ENCODE results near the gene FBXO42.
"Not testable (repeated sequence)": the region's sequence is repeated elsewhere in the genome, so short reads cannot be mapped to it uniquely, and the experiment has no call there.

FBXO42 gene

GRCh38 chr1:16371725-16372124 lies 19.4 kb upstream of the FBXO42 start:
- peak; percentile 81 for DNase-seq

GRCh38 chr1:16369821-16370220 lies 17.5 kb upstream of the FBXO42 start:
- no peak for DNase-seq

- no peak for DNase-seq
These were observed 15.9 kb upstream of the FBXO42 start for GRCh38 chr1:16367968-16368890.

- peak; percentile 93 for DNase-seq
These were observed 15.1 kb upstream of the FBXO42 start for GRCh38 chr1:16367258-16367967.

GRCh38 chr1:16366722-16367257 lies 14.5 kb upstream of the FBXO42 start, which contains the start of gene SZRD1:
SZRD1 (plus strand) TSS chr1:16367242; CDS start chr1:16367258, 16 bp downstream.
- peak; percentile 99 for DNase-seq

GRCh38 chr1:16365146-16365498 lies 12.8 kb upstream of the FBXO42 start:
- not testable (repeated sequence) for DNase-seq

GRCh38 chr1:16356867-16357266 lies 4.6 kb upstream of the FBXO42 start:
- no peak for DNase-seq

- DNase-seq: no peak
These were observed 2.3 kb upstream of the FBXO42 start for GRCh38 chr1:16354619-16355018.

GRCh38 chr1:16352842-16353535 lies 709 bp upstream of the FBXO42 start:
- peak; percentile 26 for DNase-seq

- no peak for DNase-seq
These were observed 755 bp downstream of the FBXO42 start for GRCh38 chr1:16351456-16351993.

GRCh38 chr1:16349847-16350406 lies 2.4 kb downstream of the FBXO42 start:
- no peak for DNase-seq

GRCh38 chr1:16348414-16349182 lies 3.7 kb downstream of the FBXO42 start:
- no peak for DNase-seq

- DNase-seq: not testable (repeated sequence)
These were observed 9.0 kb downstream of the FBXO42 start for GRCh38 chr1:16343276-16343675.

GRCh38 chr1:16342331-16343062 lies 9.8 kb downstream of the FBXO42 start:
- DNase-seq: no peak

GRCh38 chr1:16340673-16341072 lies 11.6 kb downstream of the FBXO42 start:
- DNase-seq: no peak

- DNase-seq: no peak
These were observed 13.3 kb downstream of the FBXO42 start for GRCh38 chr1:16338961-16339360.

GRCh38 chr1:16334655-16335340 lies 17.5 kb downstream of the FBXO42 start:
- DNase-seq: no peak

GRCh38 chr1:16326833-16327404 lies 25.4 kb downstream of the FBXO42 start:
- DNase-seq: no peak

GRCh38 chr1:16324456-16324890 lies 27.8 kb downstream of the FBXO42 start:
- no peak for DNase-seq
